HG03457 (cell line): ENCODE measurements around the gene RMC1.

Experiments
- ATAC-seq: cut with Tn5 transposase; IDR thresholded peaks from one replicate; pipeline ENCODE4 v1.9.1; 2021; ENCODE audit warnings: moderate number of reproducible peaks; ENCODE audit not compliant: unreplicated experiment

The RMC1 gene

GRCh38 chr18:23578891-23579653 lies 75.8 kb downstream of the RMC1 start:
- no peak for ATAC-seq

- ATAC-seq = no peak
Observed at GRCh38 chr18:23580677-23581367, 77.5 kb downstream of the RMC1 start.
